GM20000 (cell line): ENCODE measurements around the gene TACC2.

Experiments
- DNase-seq: peaks from one replicate; pipeline ENCODE4 v3.0.0; 2012; ENCODE audit warnings: low spot score
- TF ChIP-seq, protein P1 (sequence below): IDR thresholded peaks from 2 replicates; pipeline ENCODE4 v1.5.1; 2012; ENCODE audit warnings: mild to moderate bottlenecking, control low read depth; ENCODE audit errors: extremely low read depth, missing control alignments

TACC2 gene

DNA sequence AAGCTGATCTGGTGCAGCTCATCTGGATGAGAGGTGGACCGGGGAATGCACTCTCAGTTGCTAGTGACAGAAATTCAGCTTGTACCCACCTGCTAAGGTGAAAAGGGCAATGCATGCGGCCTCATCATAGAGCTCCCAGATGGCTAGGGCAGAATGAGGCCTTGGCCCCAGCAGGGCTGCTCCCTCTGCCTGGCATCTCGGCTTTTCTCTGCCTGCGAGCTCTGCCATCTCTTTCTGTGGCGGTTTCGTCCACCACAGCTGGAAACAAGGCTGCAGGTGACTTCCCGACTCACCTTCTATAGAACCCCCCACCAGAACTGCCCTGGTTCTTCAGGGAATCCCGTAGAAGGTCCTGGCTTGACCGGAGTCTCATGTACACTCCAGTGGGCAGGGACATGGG is 60.1 kb downstream of the TACC2 start:
- no peak for DNase-seq
- TF ChIP-seq, protein P1, sequence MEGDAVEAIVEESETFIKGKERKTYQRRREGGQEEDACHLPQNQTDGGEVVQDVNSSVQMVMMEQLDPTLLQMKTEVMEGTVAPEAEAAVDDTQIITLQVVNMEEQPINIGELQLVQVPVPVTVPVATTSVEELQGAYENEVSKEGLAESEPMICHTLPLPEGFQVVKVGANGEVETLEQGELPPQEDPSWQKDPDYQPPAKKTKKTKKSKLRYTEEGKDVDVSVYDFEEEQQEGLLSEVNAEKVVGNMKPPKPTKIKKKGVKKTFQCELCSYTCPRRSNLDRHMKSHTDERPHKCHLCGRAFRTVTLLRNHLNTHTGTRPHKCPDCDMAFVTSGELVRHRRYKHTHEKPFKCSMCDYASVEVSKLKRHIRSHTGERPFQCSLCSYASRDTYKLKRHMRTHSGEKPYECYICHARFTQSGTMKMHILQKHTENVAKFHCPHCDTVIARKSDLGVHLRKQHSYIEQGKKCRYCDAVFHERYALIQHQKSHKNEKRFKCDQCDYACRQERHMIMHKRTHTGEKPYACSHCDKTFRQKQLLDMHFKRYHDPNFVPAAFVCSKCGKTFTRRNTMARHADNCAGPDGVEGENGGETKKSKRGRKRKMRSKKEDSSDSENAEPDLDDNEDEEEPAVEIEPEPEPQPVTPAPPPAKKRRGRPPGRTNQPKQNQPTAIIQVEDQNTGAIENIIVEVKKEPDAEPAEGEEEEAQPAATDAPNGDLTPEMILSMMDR: no peak

GRCh38 chr10:122050311-122050710 is 61.3 kb downstream of the TACC2 start:
- no peak for DNase-seq
- TF ChIP-seq, protein P1: no peak

DNA sequence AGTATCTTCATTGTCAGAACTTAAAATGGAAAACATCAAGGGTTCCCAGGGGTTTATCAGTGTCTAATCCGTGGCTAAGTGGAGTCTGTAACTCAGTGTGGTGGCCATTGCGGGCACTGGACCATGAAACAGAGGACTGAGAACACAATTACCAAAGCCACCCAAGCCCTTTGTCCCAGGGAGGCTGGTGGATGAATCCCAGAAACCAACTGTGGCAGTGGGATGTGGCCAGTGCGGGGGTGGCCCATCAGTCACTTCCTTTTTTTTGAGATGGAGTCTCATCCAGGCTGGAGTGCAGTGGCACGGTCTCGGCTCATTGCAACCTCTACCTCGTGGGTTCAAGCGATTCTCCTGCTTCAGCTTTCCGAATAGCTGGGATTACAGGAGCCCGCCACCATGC is 61.8 kb downstream of the TACC2 start:
- DNase-seq: no peak
- TF ChIP-seq, protein P1: no peak

GRCh38 chr10:122051609-122052385 is 62.8 kb downstream of the TACC2 start:
- TF ChIP-seq, protein P1: no peak
- DNase-seq: no peak

DNA sequence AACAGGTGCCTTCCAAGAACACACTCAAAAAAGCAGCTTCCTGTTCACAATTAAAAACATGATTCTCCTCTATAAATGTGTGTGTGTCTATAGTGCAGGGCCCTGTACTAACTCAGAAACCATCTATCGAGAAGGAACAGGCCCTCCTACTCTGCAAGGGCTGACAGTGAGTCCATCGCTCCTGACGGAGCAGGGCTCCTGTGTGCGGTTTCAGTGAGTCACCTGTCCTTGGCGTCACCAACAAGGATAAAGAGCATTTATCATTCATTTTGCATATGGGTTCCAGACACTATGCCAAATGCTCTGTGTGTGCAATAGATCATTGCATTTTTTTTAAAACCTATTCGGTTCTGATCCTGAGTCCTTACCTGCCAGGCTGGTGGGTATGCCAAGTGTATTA is 63.7 kb downstream of the TACC2 start:
- TF ChIP-seq, protein P1: no peak
- DNase-seq: no peak

DNA sequence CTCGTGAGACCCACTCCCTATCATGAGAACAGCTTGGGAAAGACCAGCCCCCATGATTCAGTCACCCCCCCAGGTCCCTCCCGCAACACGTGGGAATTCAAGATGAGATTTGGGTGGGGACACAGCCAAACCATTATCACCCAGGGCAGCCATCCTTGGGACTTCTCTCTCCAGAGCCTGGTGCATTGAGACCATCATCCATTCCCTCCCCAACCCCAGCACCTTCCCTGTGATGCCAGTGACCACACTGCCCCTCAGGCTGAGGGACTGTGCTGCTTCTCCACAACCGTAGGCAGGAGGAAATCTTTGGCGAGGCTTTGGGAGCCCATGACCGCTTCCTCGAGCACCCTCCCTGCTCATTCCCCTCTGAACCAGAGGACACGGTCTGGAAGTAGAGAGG is 64.4 kb downstream of the TACC2 start:
- TF ChIP-seq, protein P1: no peak
- DNase-seq: no peak

DNA sequence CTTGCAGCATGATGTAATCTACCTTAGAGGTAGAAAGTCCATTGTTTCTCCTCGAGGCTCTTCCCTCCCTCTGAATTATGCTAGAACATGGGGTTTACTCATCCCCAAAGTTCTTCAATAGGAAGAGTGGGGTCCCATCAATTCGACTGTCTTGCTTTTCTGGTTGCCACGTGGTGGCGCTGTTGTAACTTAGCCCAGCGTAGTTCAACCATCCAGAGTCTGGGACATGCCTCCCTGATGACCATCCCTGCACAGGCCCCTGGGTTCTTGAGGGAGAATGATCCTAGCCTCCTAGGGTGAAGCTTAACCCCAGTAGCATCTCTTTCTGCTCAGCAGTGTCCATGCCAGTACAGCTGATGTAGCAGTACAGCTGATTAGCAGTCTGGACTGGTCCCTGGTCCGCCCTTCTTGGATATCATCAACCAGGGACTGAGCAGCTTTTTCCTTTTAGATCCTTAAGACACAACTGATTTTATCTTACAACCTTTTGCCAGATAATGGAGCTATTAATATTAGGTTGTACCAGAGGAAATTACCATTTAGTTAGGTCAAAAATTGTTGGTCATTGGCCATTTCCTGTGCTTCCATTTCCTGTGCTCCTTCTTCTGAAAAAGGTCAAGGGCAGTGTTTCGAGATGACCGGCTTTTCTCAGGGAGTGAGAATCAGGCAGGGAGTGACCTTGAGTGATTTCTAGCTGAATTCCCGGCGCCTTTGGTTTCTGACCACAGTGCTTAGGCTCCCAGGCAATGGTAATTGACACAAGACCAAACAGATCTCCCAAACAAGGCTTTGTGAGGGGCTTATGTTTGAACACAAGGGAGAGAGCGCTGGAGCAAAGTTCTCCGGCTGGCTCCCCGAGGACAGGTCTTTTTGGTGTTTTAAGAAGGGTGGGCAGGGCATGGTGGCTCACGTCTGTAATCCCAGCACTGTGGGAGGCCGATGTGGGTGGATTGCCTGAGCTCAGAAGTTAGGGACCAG is 65.4 kb downstream of the TACC2 start:
- DNase-seq: no peak
- TF ChIP-seq, protein P1: no peak
